HG03175 (cell line): ENCODE measurements around the gene KAT6B.
"Not testable (repeated sequence)": the region's sequence is repeated elsewhere in the genome, so short reads cannot be mapped to it uniquely, and the experiment has no call there.

Source experiments
- ATAC-seq: cut with Tn5 transposase; IDR thresholded peaks from one replicate; pipeline ENCODE4 v1.9.1; 2021; ENCODE audit warnings: mild to moderate bottlenecking, moderate library complexity; ENCODE audit not compliant: unreplicated experiment

Gene KAT6B

GRCh38 chr10:74916283-74916682, 89.9 kb downstream of the KAT6B start:
- no peak for ATAC-seq

DNA sequence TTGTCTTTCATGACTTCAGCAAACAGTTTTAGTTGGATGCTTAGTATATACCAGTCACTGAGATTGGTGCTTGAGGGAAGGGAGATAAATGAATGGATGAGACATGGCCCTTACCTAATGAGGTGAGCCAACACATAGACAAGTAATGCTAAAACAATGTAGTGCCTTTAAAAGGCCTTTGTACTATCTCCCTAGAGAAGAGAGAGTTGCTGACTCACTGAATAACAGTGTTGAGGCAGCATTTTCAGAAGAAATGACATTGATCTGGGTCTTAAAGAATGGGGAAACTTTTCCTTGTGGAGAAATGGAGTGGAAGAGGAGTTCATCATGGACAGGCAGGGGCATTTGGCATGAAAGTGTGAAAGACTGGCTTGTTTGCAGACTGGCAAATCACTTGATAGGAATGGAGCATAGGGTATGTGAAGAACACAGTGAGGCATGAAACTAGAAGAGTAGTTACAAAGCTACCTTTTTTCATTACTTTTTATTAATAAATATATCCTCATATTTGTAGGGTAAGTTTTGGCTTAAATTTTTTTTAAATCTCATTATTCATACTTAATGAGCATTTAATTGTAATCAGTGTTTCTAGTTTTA, 91.2 kb downstream of the KAT6B start:
- no peak for ATAC-seq

- ATAC-seq: no peak
Observed at GRCh38 chr10:74919671-74920070, 93.3 kb downstream of the KAT6B start.

DNA sequence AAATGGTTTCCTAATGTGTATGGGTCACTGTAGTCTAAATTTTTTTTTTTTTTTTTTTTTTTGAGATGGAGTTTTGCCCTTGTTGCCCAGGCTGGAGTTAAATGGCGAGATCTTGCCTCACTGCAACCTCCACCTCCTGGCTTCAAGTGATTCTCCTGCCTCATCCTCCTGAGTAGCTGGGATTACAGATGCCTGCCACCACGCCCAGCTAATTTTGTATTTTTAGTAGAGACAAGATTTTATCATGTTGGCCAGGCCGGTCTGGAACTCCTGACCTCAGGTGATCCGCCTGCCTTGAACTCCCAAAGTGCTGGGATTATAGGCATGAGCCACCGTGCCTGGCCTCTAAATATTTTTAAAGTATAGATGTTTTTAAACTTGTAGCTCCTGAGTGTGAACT, 94.7 kb downstream of the KAT6B start:
- not testable (repeated sequence) for ATAC-seq

- no peak for ATAC-seq
Observed at GRCh38 chr10:74921744-74922143, 95.3 kb downstream of the KAT6B start.

DNA sequence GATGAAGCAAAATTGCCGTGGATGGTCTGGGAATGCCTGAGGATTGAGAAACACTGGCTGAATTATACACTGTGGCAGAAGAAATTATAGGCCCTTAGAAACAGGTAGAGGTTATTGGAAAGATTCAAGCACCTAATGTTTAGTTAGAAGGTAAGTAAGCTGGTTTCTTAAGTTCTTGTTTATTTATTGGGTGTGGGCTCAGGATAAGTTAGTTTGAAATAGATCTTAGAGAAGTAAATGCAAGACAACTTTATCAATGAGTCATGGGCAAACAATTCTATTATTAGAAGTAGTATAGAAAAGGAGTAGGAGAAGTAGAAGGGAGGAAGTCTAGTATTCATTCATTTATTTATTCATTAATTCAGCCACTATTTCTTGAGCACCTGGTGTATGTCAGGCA, 96.5 kb downstream of the KAT6B start:
- ATAC-seq: no peak

DNA sequence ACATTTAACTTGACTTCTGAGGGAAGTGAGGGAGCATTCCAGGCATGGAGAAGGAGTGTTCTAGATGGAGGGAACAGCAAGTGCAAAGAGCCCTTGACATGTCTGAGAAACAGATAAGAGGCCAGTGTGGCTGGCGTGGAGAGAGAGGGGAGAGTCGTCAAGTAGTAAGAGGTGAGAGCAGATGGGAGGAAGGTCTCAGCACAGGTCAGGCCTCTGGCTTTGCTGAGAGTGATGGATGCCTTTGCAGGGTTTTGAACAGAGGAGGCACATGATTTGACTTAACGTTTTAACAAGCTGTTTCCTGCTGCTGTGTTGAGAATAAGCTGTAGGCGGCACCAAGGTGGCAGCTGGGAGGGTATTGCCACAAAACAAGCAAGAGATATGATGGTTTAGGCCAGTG, 97.2 kb downstream of the KAT6B start:
- ATAC-seq: no peak

- no peak for ATAC-seq
Observed at GRCh38 chr10:74924251-74924963, 98.0 kb downstream of the KAT6B start.

- no peak for ATAC-seq
Observed at GRCh38 chr10:74925291-74925690, 98.9 kb downstream of the KAT6B start.

- ATAC-seq: no peak
Observed at GRCh38 chr10:74925708-74926107, 99.3 kb downstream of the KAT6B start.

- ATAC-seq: no peak
Observed at GRCh38 chr10:74926791-74927585, 100.6 kb downstream of the KAT6B start.

DNA sequence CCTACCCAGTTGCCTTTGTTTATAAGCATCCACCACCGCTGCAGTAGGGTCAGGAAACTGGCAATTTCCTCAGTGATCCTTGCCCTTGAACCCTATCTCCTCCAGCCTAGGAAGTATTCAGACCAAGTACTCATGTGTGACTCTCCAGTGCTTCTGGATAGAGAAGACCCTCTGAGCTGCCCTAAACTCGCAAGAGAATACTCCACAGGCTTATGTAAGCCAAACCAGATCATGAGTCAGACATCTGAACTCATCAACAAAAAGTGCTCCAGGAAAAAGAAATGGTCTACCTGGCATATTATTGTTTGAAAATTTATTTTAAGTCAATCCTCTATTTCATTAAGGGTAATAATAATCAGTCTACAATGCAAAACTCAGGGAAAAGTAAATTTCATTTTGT, 101.3 kb downstream of the KAT6B start:
- ATAC-seq: no peak

DNA sequence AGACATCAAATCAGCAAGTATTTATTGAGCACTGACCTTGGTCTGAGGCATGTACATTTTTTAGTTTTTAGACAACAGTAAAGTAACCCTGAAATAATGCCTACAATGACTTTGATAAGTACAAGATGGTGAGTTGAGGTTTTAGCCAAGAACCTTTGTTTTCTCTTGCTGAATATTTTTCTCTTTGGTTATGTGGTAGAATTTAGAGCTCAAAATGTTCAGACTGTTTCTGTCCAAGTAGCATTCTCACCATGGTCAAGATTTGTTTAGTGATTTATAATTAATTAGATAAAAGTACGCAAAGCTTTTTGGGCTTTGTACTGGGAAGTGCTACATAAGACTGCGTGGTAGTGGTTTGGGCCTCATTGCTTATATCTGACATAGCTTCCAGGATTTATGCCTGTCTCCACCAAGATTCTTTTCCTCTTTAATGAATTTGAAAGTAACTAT, 102.4 kb downstream of the KAT6B start:
- ATAC-seq: no peak

DNA sequence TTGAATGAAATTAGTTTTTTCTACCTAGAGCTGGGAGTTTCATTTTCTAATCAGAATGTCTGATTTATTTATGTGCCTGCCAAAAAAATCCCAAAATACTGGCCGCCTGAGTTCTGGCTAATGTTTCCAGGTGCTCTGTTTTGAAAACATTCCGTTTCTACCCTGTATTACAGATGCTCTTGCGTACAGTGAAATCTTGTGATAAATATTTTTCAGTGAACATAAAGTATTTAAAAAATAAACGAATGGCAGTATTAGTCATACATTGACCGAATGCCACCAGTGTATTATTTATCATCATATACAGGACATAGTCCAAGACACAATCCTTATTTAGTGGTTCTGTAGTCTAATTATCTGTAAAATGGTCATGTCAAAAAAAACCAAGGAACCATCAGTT, 102.8 kb downstream of the KAT6B start:
- ATAC-seq: no peak

DNA sequence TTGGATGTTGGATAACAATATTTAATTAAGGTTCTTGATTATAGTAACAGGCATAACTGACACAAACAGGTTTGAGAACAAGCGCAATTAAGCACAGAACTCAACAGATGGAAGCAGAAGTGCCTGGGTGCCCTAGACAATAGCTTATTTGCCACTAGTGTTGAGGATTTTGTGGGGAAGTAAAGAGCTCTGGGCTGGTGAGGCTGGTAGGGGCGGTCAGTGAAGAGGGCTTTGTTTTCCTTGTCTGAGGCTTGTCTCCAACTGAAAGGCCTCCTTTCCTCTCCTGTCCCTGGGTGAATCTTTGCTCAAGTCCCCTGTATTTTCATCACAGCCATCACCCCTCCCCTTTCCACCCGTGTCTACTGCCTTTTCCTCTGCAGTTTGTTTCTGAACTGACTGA, 104.6 kb downstream of the KAT6B start:
- no peak for ATAC-seq

DNA sequence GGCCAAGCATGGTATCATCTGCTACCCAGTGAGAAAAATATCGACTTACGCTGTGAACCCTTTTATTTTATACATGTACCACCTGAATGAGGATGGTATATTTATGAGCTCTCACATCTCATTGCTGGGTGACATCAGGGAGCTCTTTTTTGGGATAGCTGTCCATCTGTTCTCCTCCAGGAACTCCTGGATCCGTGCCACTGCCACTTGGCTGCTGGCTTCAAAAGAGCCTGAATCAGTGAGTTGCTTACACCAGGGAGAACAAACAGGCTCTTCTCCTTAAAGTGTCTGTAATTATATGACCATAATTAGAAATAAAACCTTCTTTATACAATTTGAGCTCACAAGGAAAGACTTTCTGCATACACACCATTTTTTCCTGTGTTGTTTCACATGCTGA, 106.2 kb downstream of the KAT6B start:
- ATAC-seq: no peak

DNA sequence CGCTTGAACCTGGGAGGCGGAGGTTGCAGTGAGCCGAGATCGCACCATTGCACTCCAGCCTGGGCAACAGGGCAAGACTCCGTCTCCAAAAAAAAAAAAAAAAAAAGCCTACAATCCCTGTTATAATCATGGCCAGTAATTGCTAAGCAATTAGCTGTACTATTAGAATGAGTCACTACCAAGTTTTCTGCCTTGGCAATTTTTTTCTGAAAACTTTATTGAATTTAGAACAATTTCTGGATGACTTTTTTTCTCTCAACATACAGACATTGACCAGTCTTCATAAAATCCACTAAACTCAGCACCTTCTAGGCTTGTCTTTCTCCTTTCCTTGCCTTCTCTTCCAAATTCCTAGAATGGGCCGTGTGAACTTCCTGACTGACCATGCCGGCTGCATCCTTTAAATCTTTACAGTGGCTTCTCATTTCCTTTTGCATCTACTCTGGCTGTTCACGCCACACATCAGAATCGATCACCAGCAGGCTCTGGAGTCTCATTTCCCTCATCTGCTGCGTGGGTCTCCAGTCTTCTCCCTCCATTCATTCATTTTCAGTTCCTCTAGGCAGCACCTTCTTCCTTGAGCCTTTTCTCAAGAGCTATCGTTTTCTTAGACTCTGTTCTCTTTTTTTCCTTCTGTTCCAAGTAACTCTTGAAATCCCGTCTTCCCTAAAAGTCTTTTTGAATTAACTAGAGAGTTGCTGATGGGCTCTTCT, 107.9 kb downstream of the KAT6B start:
- ATAC-seq: no peak

GRCh38 chr10:74936577-74937265, 110.3 kb downstream of the KAT6B start:
- ATAC-seq: no peak

DNA sequence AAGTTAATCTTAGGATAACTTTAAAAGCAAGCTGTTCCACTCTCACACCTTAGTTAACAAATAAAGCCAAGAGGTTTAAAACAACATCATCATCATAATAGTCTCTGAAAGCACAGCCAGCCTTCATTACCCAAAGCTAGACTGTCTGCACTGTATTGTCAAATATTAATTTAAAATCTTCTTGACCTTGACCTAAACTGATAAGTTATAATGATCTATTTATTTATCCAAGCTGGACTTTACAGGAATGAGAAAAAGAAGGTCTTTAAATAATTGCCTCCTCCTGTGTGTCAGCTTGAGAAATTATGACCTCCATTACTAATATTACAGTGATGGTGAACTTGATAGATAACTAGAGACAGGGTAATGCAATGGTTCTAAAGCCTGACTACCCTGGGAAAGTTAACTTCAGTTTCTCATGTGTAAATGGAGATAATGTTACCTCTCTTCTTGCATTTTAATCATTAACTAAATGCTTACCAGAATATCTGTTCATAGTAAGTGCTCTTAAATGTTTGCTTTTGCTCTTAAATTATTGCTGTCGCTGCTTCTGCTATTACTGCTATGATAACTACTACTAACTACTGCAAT, 111.0 kb downstream of the KAT6B start:
- no peak for ATAC-seq

GRCh38 chr10:74944205-74944604, 117.8 kb downstream of the KAT6B start:
- no peak for ATAC-seq
